ENCODE results near the gene GPR89B. TPM values are rescaled to one million over a fixed set of nuclear protein-coding genes. Genes with fewer than 3 reads are reported as not detected.
"Not testable (repeated sequence)": the region's sequence is repeated elsewhere in the genome, so short reads cannot be mapped to it uniquely, and the experiment has no call there.

Gene GPR89B
- 13.2 TPM for total RNA-seq (2013)
- polyA plus RNA-seq: 1 to 10 TPM; 2.5 to 7.7 (median 7.7) TPM
- 4.7 TPM in 2 replicates for polyA minus RNA-seq
- 1.1 to 4.8 (median 2.8) reads per million in 11 experiments for total RNA-seq

DNA sequence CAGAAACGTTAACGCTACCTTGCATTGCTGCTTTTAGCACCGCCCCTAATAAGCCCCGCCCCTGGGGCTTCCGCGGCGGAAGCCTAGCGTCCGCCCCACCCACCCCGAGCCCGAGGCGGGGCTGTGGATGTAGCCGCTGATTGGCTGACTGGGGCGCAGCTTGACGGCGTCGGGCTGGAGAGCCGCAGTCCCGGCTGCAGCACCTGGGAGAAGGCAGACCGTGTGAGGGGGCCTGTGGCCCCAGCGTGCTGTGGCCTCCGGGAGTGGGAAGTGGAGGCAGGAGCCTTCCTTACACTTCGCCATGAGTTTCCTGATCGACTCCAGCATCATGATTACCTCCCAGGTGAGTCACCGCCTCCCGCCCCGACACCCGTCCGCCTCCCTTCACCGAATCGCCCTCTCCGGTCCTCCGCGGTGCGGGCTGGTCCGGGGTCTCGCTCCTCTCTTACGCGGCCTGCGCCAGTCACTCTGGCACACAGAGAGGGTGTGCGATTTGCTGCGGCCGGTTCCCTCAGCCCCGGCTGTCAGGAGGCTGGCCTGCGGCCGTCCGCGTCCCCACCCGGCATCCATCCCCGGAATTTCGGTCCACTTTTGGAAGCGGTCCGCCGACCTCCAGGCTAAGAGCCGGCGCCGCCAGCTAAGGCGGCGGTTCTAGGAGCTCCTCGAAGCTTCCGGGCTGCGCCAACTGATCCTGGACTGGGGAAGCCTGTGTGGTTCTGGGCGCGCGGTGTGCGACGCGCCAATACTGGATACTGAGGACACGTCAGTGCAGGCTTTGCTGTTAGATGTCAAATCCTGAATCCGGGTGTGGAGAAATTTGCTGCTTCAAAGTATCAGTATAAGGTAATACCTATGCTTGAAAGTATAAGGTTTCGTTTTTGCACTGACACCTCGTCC is at the start of gene GPR89B:
GPR89B (plus strand) TSS at position 185 of the 897 bp plus-strand sequence; CDS start at position 302, 117 bp downstream.
- Histone ChIP-seq H3K9ac (ENCODE audit: insufficient read depth, low read length, poor library complexity, severe bottlenecking) (peak within 1 kb of the TSS; percentile 65), H3K4me2 (replicated peaks; ENCODE audit: extremely low read depth, low read length, poor library complexity, severe bottlenecking) (peak within 1 kb of the TSS; percentile 29), H2AFZ (ENCODE audit: insufficient read depth, low read depth, low read length, poor library complexity, severe bottlenecking) (peak within 1 kb of the TSS; percentile 88), H3K4me3 (replicated peaks in 1 of 3; ENCODE audit: low read depth in 2 of 3, low read length in 3 of 3) (peak within 1 kb of the TSS; percentile 82 to 96 (median 84)), H3K27ac (ENCODE audit: low read depth in 1 of 2, low read length in 2 of 2) (peak within 1 kb of the TSS in 1 of 2 donors; percentile 61), H3K4me1 (ENCODE audit: control insufficient read depth in 1 of 2, insufficient read depth in 2 of 2, low read length in 2 of 2) (peaks cover 3 to 12% of the 10 kb centered on the region in 2 donors)
- H3K79me2 ChIP-seq (ENCODE audit: insufficient read depth, low read length); H4K20me1 ChIP-seq (ENCODE audit: insufficient read depth, low read length); H3K9me3 Mint-ChIP-seq; H3K36me3 ChIP-seq (replicated peaks in 1 of 2; ENCODE audit: control insufficient read depth in 1 of 2, insufficient read depth in 2 of 2, low read length in 2 of 2); intact Hi-C loops (cut with micrococcal nuclease); H3K27me3 Mint-ChIP-seq (ENCODE audit: low read depth in 3 of 3); H3K9me3 ChIP-seq (replicated peaks in 1 of 2; ENCODE audit: control insufficient read depth in 1 of 2, insufficient read depth in 1 of 2, low read length in 2 of 2); H3K27me3 ChIP-seq (ENCODE audit: control insufficient read depth in 2 of 2, insufficient read depth in 2 of 2, low read length in 2 of 2); H3K36me3 Mint-ChIP-seq: not testable (repeated sequence)
- peak within 1 kb of the TSS; percentile 10 to 80 (median 68) for H3K27ac Mint-ChIP-seq
- WGBS (ENCODE audit: insufficient coverage): under 1% methylated on average over 36 of the region's 72 CpGs
- DNase-seq: peak; percentile 70 to 80 (median 74)
- peak within 1 kb of the TSS; percentile 84 to 86 for H3K4me3 Mint-ChIP-seq
- peaks cover 12% of the 10 kb centered on the region for H3K4me1 Mint-ChIP-seq

DNA sequence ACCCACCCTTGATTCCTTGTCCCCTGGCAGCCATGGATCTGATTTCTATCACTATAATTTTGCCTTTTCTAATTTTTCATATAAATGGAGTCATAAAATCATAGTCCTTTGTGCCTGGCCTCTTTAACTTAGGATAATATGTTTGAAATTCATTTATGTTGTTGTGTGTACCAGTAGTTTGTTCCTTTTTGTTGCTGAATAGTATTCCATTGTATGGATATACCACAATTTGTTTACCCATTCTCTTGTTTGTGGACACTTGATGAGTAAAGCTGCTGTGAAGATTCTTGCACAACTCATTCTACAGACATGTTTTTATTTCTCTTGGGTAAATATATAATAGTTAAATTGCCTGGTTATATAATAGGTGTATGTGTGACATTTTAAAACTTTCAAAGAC is 48.3 kb upstream of the GPR89B start:
- Mint-ChIP-seq H3K4me1 (no peaks in the 10 kb centered on the region), H3K36me3 (no peaks in the 10 kb centered on the region), H3K27ac (no peak overlapping the region), H3K27me3 (ENCODE audit: low read depth in 3 of 3) (peaks cover 5 to 6% (median 5%) of the 10 kb centered on the region in 3 donors), H3K9me3 (peaks cover 0 to 10% (median 3%) of the 10 kb centered on the region in 7 donors), H3K4me3 (no peak overlapping the region)
- Histone ChIP-seq H3K4me1 (ENCODE audit: control insufficient read depth in 1 of 2, insufficient read depth in 2 of 2, low read length in 2 of 2) (no peaks in the 10 kb centered on the region), H3K9me3 (replicated peaks in 1 of 2; ENCODE audit: control insufficient read depth in 1 of 2, insufficient read depth in 1 of 2, low read length in 2 of 2) (no peaks in the 10 kb centered on the region), H3K79me2 (ENCODE audit: insufficient read depth, low read length) (no peaks in the 10 kb centered on the region), H3K9ac (ENCODE audit: insufficient read depth, low read length, poor library complexity, severe bottlenecking) (no peak overlapping the region), H3K4me3 (replicated peaks in 1 of 3; ENCODE audit: low read depth in 2 of 3, low read length in 3 of 3) (no peak overlapping the region), H3K27ac (ENCODE audit: low read depth in 1 of 2, low read length in 2 of 2) (no peak overlapping the region), H2AFZ (ENCODE audit: insufficient read depth, low read depth, low read length, poor library complexity, severe bottlenecking) (no peak overlapping the region), H3K36me3 (replicated peaks in 1 of 2; ENCODE audit: control insufficient read depth in 1 of 2, insufficient read depth in 2 of 2, low read length in 2 of 2) (no peaks in the 10 kb centered on the region), H4K20me1 (ENCODE audit: insufficient read depth, low read length) (no peaks in the 10 kb centered on the region), H3K27me3 (ENCODE audit: control insufficient read depth in 2 of 2, insufficient read depth in 2 of 2, low read length in 2 of 2) (no peaks in the 10 kb centered on the region), H3K4me2 (replicated peaks; ENCODE audit: extremely low read depth, low read length, poor library complexity, severe bottlenecking) (no peak overlapping the region)
- TF ChIP-seq, protein P1, sequence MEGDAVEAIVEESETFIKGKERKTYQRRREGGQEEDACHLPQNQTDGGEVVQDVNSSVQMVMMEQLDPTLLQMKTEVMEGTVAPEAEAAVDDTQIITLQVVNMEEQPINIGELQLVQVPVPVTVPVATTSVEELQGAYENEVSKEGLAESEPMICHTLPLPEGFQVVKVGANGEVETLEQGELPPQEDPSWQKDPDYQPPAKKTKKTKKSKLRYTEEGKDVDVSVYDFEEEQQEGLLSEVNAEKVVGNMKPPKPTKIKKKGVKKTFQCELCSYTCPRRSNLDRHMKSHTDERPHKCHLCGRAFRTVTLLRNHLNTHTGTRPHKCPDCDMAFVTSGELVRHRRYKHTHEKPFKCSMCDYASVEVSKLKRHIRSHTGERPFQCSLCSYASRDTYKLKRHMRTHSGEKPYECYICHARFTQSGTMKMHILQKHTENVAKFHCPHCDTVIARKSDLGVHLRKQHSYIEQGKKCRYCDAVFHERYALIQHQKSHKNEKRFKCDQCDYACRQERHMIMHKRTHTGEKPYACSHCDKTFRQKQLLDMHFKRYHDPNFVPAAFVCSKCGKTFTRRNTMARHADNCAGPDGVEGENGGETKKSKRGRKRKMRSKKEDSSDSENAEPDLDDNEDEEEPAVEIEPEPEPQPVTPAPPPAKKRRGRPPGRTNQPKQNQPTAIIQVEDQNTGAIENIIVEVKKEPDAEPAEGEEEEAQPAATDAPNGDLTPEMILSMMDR (IDR thresholded peaks at IDR 0.05): no peak
- intact Hi-C loops (cut with micrococcal nuclease): no loop called here
- no peak for DNase-seq

Measured in CD14-positive monocyte (primary cell).